Activated naive CD4-positive, alpha-beta T cell treated with anti-CD3 and anti-CD28 coated beads, Interleukin-2, amount 50 U/mL, for 72 hours (primary cell): ENCODE data around the gene VCX2. TPM values are rescaled to one million over a fixed set of nuclear protein-coding genes. Genes with fewer than 3 reads are reported as not detected.
"Not testable (repeated sequence)": the region's sequence is repeated elsewhere in the genome, so short reads cannot be mapped to it uniquely, and the experiment has no call there.

ENCODE experiments used
- ATAC-seq, 2 donors: fragments of 150-1000 bp; cut with Tn5 transposase; 2 replicates each; pipeline ENCODE4 v1.10.0; 2021; ENCODE audit warnings: mild to moderate bottlenecking in 2 of 2, moderate library complexity in 2 of 2
- DNase-seq, 2 donors: peaks; one replicate each; pipeline ENCODE4 v3.0.0; 2021 to 2022; ENCODE audit warnings: low spot score in 2 of 2
- H3K27ac Mint-ChIP-seq, 2 donors: one replicate each; pipeline ENCODE4 v1.8.0; 2022; ENCODE audit warnings: mild to moderate bottlenecking in 2 of 2, mixed read lengths in 2 of 2
- H3K36me3 Mint-ChIP-seq, 2 donors: one replicate each; pipeline ENCODE4 v1.8.0; 2022; ENCODE audit warnings: mixed read lengths in 2 of 2
- H3K9me3 Mint-ChIP-seq, 2 donors: one replicate each; pipeline ENCODE4 v1.8.0; 2022; ENCODE audit warnings: mixed read lengths in 2 of 2
- total RNA-seq, 2 donors: library from RNA; stranded (reverse); gene quantifications; one replicate each; pipeline ENCODE4 v1.2.3, GENCODE V29; 2022

Gene VCX2
- not detected for total RNA-seq

- not testable (repeated sequence) for H3K27ac Mint-ChIP-seq, ATAC-seq, H3K9me3 Mint-ChIP-seq, H3K36me3 Mint-ChIP-seq, DNase-seq
Observed at GRCh38 chrX:8171169-8171568, at the start of gene VCX2. TSS of gene VCX2 (minus strand) at chrX:8171267. CDS start at chrX:8170643, 624 bp downstream.

GRCh38 chrX:8204943-8205342 is 33.9 kb upstream of the VCX2 start:
- Mint-ChIP-seq H3K36me3 (no peaks in the 10 kb centered on the region), H3K27ac (no peak overlapping the region), H3K9me3 (no peaks in the 10 kb centered on the region)
- DNase-seq, result no peak
- ATAC-seq, result no peak

- H3K36me3 Mint-ChIP-seq, result no peaks in the 10 kb centered on the region
Observed at GRCh38 chrX:8204169-8204935, 33.3 kb upstream of the VCX2 start.

GRCh38 chrX:8201896-8202331 is 30.8 kb upstream of the VCX2 start:
- Mint-ChIP-seq H3K36me3 (no peaks in the 10 kb centered on the region), H3K27ac (no peak overlapping the region), H3K9me3 (no peaks in the 10 kb centered on the region)
- no peak for ATAC-seq
- no peak for DNase-seq

More at GRCh38 chrX:8204169-8204935, 33.3 kb upstream of the VCX2 start:
- no peak overlapping the region for H3K27ac Mint-ChIP-seq
- no peaks in the 10 kb centered on the region for H3K9me3 Mint-ChIP-seq
- no peak for DNase-seq
- ATAC-seq, result no peak

- ATAC-seq (no peak), DNase-seq (no peak)
- Mint-ChIP-seq H3K9me3 (no peaks in the 10 kb centered on the region), H3K36me3 (no peaks in the 10 kb centered on the region), H3K27ac (no peak overlapping the region)
Observed at GRCh38 chrX:8196776-8197175, 25.7 kb upstream of the VCX2 start.

- Mint-ChIP-seq H3K9me3 (no peaks in the 10 kb centered on the region), H3K27ac (no peak overlapping the region), H3K36me3 (no peaks in the 10 kb centered on the region)
- no peak for ATAC-seq
- DNase-seq, result no peak
Observed at GRCh38 chrX:8194216-8194615, 23.1 kb upstream of the VCX2 start.

- DNase-seq (no peak), ATAC-seq (no peak)
- H3K27ac Mint-ChIP-seq, result no peak overlapping the region
- H3K36me3 Mint-ChIP-seq, result no peaks in the 10 kb centered on the region
- H3K9me3 Mint-ChIP-seq, result no peaks in the 10 kb centered on the region
Observed at GRCh38 chrX:8192276-8192675, 21.2 kb upstream of the VCX2 start.

GRCh38 chrX:8191022-8191421 is 20.0 kb upstream of the VCX2 start:
- H3K36me3 Mint-ChIP-seq, result no peaks in the 10 kb centered on the region
- H3K9me3 Mint-ChIP-seq, result no peaks in the 10 kb centered on the region

GRCh38 chrX:8190341-8190830 is 19.3 kb upstream of the VCX2 start:
- no peak for DNase-seq
- no peaks in the 10 kb centered on the region for H3K36me3 Mint-ChIP-seq
- H3K27ac Mint-ChIP-seq, result no peak overlapping the region
- no peak for ATAC-seq
- no peaks in the 10 kb centered on the region for H3K9me3 Mint-ChIP-seq

More at GRCh38 chrX:8191022-8191421, 20.0 kb upstream of the VCX2 start:
- no peak overlapping the region for H3K27ac Mint-ChIP-seq
- no peak for DNase-seq
- no peak for ATAC-seq

GRCh38 chrX:8189096-8189830 is 18.2 kb upstream of the VCX2 start:
- Mint-ChIP-seq H3K36me3 (no peaks in the 10 kb centered on the region), H3K9me3 (no peaks in the 10 kb centered on the region), H3K27ac (no peak overlapping the region)
- ATAC-seq (no peak), DNase-seq (no peak)

GRCh38 chrX:8183346-8183745 is 12.3 kb upstream of the VCX2 start:
- Mint-ChIP-seq H3K9me3 (no peaks in the 10 kb centered on the region), H3K27ac (no peak overlapping the region), H3K36me3 (no peaks in the 10 kb centered on the region)
- no peak for ATAC-seq
- DNase-seq, result no peak

GRCh38 chrX:8179656-8180055 is 8.6 kb upstream of the VCX2 start:
- Mint-ChIP-seq H3K9me3 (no peaks in the 10 kb centered on the region), H3K36me3 (no peaks in the 10 kb centered on the region), H3K27ac (no peak overlapping the region)
- ATAC-seq (no peak), DNase-seq (no peak)

GRCh38 chrX:8154011-8154410 is 17.1 kb downstream of the VCX2 start:
- H3K9me3 Mint-ChIP-seq, result peaks cover 6 to 11% of the 10 kb centered on the region in 2 donors
- ATAC-seq, H3K27ac Mint-ChIP-seq, DNase-seq, H3K36me3 Mint-ChIP-seq: not testable (repeated sequence)

GRCh38 chrX:8147226-8147625 is 23.8 kb downstream of the VCX2 start:
- no peak for DNase-seq
- H3K27ac Mint-ChIP-seq, result no peak overlapping the region
- H3K9me3 Mint-ChIP-seq, result peaks cover 6 to 11% of the 10 kb centered on the region in 2 donors
- peaks cover 0 to 8% of the 10 kb centered on the region in 2 donors for H3K36me3 Mint-ChIP-seq
- ATAC-seq, result no peak

- H3K36me3 Mint-ChIP-seq, result peaks cover 0 to 5% of the 10 kb centered on the region in 2 donors
- H3K9me3 Mint-ChIP-seq, result peaks cover 0 to 4% of the 10 kb centered on the region in 2 donors
- no peak for ATAC-seq
- no peak for DNase-seq
- H3K27ac Mint-ChIP-seq, result no peak overlapping the region
Observed at GRCh38 chrX:8144925-8145324, 26.1 kb downstream of the VCX2 start.

- no peaks in the 10 kb centered on the region for H3K9me3 Mint-ChIP-seq
- no peak for DNase-seq
- H3K27ac Mint-ChIP-seq, result no peak overlapping the region
- no peak for ATAC-seq
- H3K36me3 Mint-ChIP-seq, result no peaks in the 10 kb centered on the region
Observed at GRCh38 chrX:8141896-8142295, 29.2 kb downstream of the VCX2 start.

GRCh38 chrX:8140986-8141744 is 29.9 kb downstream of the VCX2 start:
- no peak for ATAC-seq
- DNase-seq, result no peak
- Mint-ChIP-seq H3K27ac (no peak overlapping the region), H3K9me3 (no peaks in the 10 kb centered on the region), H3K36me3 (no peaks in the 10 kb centered on the region)
